Thymus (tissue), 11 donors: ENCODE data around the gene ISM1. TPM values are rescaled to one million over a fixed set of nuclear protein-coding genes. Genes with fewer than 3 reads are reported as not detected.

Experiments used
- DNase-seq, 9 donors: peaks; one replicate each; pipeline ENCODE4 v3.0.0-alpha.2; 2013; ENCODE audit warnings: low spot score in 9 of 9, low read depth in 6 of 9, missing footprints in 1 of 9
- H3K27ac ChIP-seq, 2 donors: one replicate each; pipeline ENCODE4 v1.5.1; 2013; ENCODE audit warnings: control low read depth in 1 of 2, low read depth in 1 of 2, low read length in 1 of 2, mild to moderate bottlenecking in 1 of 2, moderate library complexity in 1 of 2
- H3K27me3 ChIP-seq, 2 donors: one replicate each; pipeline ENCODE4 v1.5.1; 2013; ENCODE audit warnings: low read length in 1 of 2; ENCODE audit not compliant: control insufficient read depth in 2 of 2, insufficient read depth in 1 of 2
- H3K36me3 ChIP-seq, 2 donors: one replicate each; pipeline ENCODE4 v1.5.1; 2013; ENCODE audit warnings: low read length in 1 of 2, mild to moderate bottlenecking in 1 of 2, moderate library complexity in 1 of 2; ENCODE audit not compliant: control insufficient read depth in 2 of 2, insufficient read depth in 2 of 2
- H3K4me1 ChIP-seq, 2 donors: one replicate each; pipeline ENCODE4 v1.5.1; 2013; ENCODE audit warnings: low read length in 2 of 2; ENCODE audit not compliant: control insufficient read depth in 2 of 2, insufficient read depth in 2 of 2
- H3K4me3 ChIP-seq, 2 donors: one replicate each; pipeline ENCODE4 v1.5.1; 2013; ENCODE audit warnings: low read length in 2 of 2, control low read depth in 1 of 2, mild to moderate bottlenecking in 1 of 2
- H3K9me3 ChIP-seq, 2 donors: one replicate each; pipeline ENCODE4 v1.5.1; 2013; ENCODE audit warnings: low read length in 1 of 2, mild to moderate bottlenecking in 1 of 2; ENCODE audit not compliant: control insufficient read depth in 2 of 2, insufficient read depth in 1 of 2
- WGBS: extraction: QIAGEN DNeasy Blood & Tissue Kit; methylation state at CpG from one replicate; pipeline ENCODE4 v1.1.7; 2013; 5-methylcytosine and 5-hydroxymethylcytosine counted together
- polyA plus RNA-seq: library from polyadenylated mRNA; stranded (reverse); fragments of 200-250 nt; gene quantifications from one replicate; pipeline ENCODE4 v1.2.3, GENCODE V29; 2013
- total RNA-seq: library from RNA; stranded (reverse); fragments of 120-200 nt; gene quantifications from one replicate; pipeline ENCODE4 v1.2.4, GENCODE V29; 2013
- donor health status: healthy.

The ISM1 gene
- total and polyA plus RNA-seq, 2 donors: 0.66 to 1.2 TPM

GRCh38 chr20:13271098-13271497 lies 50.0 kb downstream of the ISM1 start:
- WGBS: 78% methylated on average over 3 of the region's 3 CpGs

GRCh38 chr20:13271977-13272975 lies 51.2 kb downstream of the ISM1 start:
- no peak for DNase-seq
- Histone ChIP-seq H3K4me1 (peaks cover 8 to 16% of the 10 kb centered on the region in 2 donors), H3K27ac (no peak overlapping the region), H3K27me3 (no peaks in the 10 kb centered on the region), H3K9me3 (no peaks in the 10 kb centered on the region), H3K4me3 (no peak overlapping the region), H3K36me3 (no peaks in the 10 kb centered on the region)
- WGBS: 95% methylated on average over 10 of the region's 10 CpGs

More at GRCh38 chr20:13271098-13271497, 50.0 kb downstream of the ISM1 start:
- Histone ChIP-seq H3K9me3 (no peaks in the 10 kb centered on the region), H3K27me3 (no peaks in the 10 kb centered on the region), H3K4me3 (no peak overlapping the region), H3K27ac (no peak overlapping the region), H3K4me1 (peaks cover 8 to 20% of the 10 kb centered on the region in 2 donors), H3K36me3 (no peaks in the 10 kb centered on the region)
- no peak for DNase-seq

GRCh38 chr20:13274275-13274861 lies 53.3 kb downstream of the ISM1 start:
- no peaks in the 10 kb centered on the region for H3K9me3 ChIP-seq
- no peak overlapping the region for H3K4me3 ChIP-seq
- H3K27me3 ChIP-seq: no peaks in the 10 kb centered on the region
- H3K4me1 ChIP-seq: peaks cover 8 to 33% of the 10 kb centered on the region in 2 donors
- no peak overlapping the region for H3K27ac ChIP-seq
- no peaks in the 10 kb centered on the region for H3K36me3 ChIP-seq
- 56% methylated on average over 18 of the region's 18 CpGs for WGBS
- no peak for DNase-seq

- no peak overlapping the region for H3K27ac ChIP-seq
- DNase-seq: no peak
- H3K4me1 ChIP-seq: peaks cover 8 to 36% of the 10 kb centered on the region in 2 donors
- no peaks in the 10 kb centered on the region for H3K27me3 ChIP-seq
- 94% methylated on average over 6 of the region's 6 CpGs for WGBS
- no peak overlapping the region for H3K4me3 ChIP-seq
- H3K36me3 ChIP-seq: no peaks in the 10 kb centered on the region
- peaks cover 0 to 3% of the 10 kb centered on the region in 2 donors for H3K9me3 ChIP-seq
Measured at GRCh38 chr20:13276945-13277541, 56.0 kb downstream of the ISM1 start.

- 91% methylated on average over 9 of the region's 9 CpGs for WGBS
- peaks cover 0 to 3% of the 10 kb centered on the region in 2 donors for H3K9me3 ChIP-seq
- H3K36me3 ChIP-seq: no peaks in the 10 kb centered on the region
- H3K27me3 ChIP-seq: no peaks in the 10 kb centered on the region
- DNase-seq: no peak
- H3K4me1 ChIP-seq: peaks cover 8 to 36% of the 10 kb centered on the region in 2 donors
- no peak overlapping the region for H3K27ac ChIP-seq
- no peak overlapping the region for H3K4me3 ChIP-seq
Measured at GRCh38 chr20:13277663-13278295, 56.7 kb downstream of the ISM1 start.

- Histone ChIP-seq H3K4me1 (peaks cover 8 to 36% of the 10 kb centered on the region in 2 donors), H3K27ac (no peak overlapping the region), H3K36me3 (no peaks in the 10 kb centered on the region), H3K27me3 (no peaks in the 10 kb centered on the region), H3K9me3 (peaks cover 0 to 3% of the 10 kb centered on the region in 2 donors), H3K4me3 (no peak overlapping the region)
- DNase-seq: no peak
- WGBS: 95% methylated on average over 5 of the region's 5 CpGs
Measured at GRCh38 chr20:13278812-13279570, 57.9 kb downstream of the ISM1 start.

- Histone ChIP-seq H3K36me3 (no peaks in the 10 kb centered on the region), H3K27ac (no peak overlapping the region), H3K4me3 (no peak overlapping the region), H3K27me3 (no peaks in the 10 kb centered on the region), H3K9me3 (peaks cover 0 to 3% of the 10 kb centered on the region in 2 donors), H3K4me1 (peaks cover 4 to 23% of the 10 kb centered on the region in 2 donors)
- WGBS: 100% methylated on average over 2 of the region's 2 CpGs
- DNase-seq: no peak
Measured at GRCh38 chr20:13280609-13281324, 59.7 kb downstream of the ISM1 start.
